Measurements from ENCODE around the gene COL23A1. TPM values are rescaled to one million over a fixed set of nuclear protein-coding genes. Genes with fewer than 3 reads are reported as not detected.

The COL23A1 gene
- total RNA-seq, 1 experiment from 2014 or later = 15.0 TPM

DNA sequence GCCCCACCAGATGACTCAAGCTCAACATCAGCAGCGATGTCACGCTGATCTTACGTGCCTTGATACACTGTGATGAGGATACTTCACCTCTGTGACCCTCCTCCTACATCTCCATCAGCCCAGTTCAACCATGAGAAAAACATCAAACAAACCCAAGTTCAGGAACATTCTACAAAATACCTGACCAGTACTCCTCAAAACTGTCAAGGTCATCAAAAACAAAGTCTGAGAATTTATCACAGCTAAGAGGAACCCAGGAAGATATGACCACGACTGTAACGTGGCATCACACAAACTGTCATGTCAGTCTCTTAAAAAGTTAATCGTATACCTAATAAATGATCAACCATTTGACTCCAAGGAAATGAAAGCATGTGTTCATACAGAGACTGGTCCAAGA, 90.8 kb downstream of the COL23A1 start:
- no peak for ATAC-seq
- ChIA-PET POLR2A (no interaction called here), CTCF (interaction anchor here (2.3 kb wide), 1 partner anchor 39 kb away, joined by 6 read pairs; no protein-coding TSS in a partner anchor)
- TF ChIP-seq FOXP1 (CRISPR knock-in tag; IDR thresholded peaks at IDR 0.05; ENCODE audit: borderline replicate concordance) (no peak), TP53 (CRISPR knock-in tag; IDR thresholded peaks at IDR 0.05) (no peak), TCF7 (CRISPR knock-in tag; IDR thresholded peaks at IDR 0.05; ENCODE audit: low read depth) (no peak), SMAD3 (CRISPR knock-in tag; IDR thresholded peaks at IDR 0.05; ENCODE audit: borderline replicate concordance) (no peak), ELF4 (CRISPR knock-in tag; IDR thresholded peaks at IDR 0.05; ENCODE audit: low read depth) (no peak), FOXJ3 (CRISPR knock-in tag; IDR thresholded peaks at IDR 0.05; ENCODE audit: borderline replicate concordance) (no peak), ZNF317 (CRISPR knock-in tag; IDR thresholded peaks at IDR 0.05; ENCODE audit: borderline replicate concordance, low read depth) (no peak), TEAD4 (CRISPR knock-in tag; IDR thresholded peaks at IDR 0.05) (no peak), CBFB (CRISPR knock-in tag; IDR thresholded peaks at IDR 0.05; ENCODE audit: low read depth) (no peak), JAZF1 (CRISPR knock-in tag; IDR thresholded peaks at IDR 0.05) (no peak), GTF2I (CRISPR knock-in tag; conservative IDR thresholded peaks at IDR 0.05) (no peak)
- TF ChIP-seq, protein P1, sequence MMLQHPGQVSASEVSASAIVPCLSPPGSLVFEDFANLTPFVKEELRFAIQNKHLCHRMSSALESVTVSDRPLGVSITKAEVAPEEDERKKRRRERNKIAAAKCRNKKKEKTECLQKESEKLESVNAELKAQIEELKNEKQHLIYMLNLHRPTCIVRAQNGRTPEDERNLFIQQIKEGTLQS (CRISPR knock-in tag; conservative IDR thresholded peaks at IDR 0.05) = no peak
- TF ChIP-seq, protein P2, sequence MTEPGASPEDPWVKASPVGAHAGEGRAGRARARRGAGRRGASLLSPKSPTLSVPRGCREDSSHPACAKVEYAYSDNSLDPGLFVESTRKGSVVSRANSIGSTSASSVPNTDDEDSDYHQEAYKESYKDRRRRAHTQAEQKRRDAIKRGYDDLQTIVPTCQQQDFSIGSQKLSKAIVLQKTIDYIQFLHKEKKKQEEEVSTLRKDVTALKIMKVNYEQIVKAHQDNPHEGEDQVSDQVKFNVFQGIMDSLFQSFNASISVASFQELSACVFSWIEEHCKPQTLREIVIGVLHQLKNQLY (CRISPR knock-in tag; IDR thresholded peaks at IDR 0.05) = no peak
- TF ChIP-seq, protein P3, sequence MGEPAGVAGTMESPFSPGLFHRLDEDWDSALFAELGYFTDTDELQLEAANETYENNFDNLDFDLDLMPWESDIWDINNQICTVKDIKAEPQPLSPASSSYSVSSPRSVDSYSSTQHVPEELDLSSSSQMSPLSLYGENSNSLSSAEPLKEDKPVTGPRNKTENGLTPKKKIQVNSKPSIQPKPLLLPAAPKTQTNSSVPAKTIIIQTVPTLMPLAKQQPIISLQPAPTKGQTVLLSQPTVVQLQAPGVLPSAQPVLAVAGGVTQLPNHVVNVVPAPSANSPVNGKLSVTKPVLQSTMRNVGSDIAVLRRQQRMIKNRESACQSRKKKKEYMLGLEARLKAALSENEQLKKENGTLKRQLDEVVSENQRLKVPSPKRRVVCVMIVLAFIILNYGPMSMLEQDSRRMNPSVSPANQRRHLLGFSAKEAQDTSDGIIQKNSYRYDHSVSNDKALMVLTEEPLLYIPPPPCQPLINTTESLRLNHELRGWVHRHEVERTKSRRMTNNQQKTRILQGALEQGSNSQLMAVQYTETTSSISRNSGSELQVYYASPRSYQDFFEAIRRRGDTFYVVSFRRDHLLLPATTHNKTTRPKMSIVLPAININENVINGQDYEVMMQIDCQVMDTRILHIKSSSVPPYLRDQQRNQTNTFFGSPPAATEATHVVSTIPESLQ (CRISPR knock-in tag; IDR thresholded peaks at IDR 0.05) = no peak
- TF ChIP-seq, protein P4, sequence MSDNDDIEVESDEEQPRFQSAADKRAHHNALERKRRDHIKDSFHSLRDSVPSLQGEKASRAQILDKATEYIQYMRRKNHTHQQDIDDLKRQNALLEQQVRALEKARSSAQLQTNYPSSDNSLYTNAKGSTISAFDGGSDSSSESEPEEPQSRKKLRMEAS (CRISPR knock-in tag; IDR thresholded peaks at IDR 0.05) = no peak
- TF ChIP-seq, protein P5, sequence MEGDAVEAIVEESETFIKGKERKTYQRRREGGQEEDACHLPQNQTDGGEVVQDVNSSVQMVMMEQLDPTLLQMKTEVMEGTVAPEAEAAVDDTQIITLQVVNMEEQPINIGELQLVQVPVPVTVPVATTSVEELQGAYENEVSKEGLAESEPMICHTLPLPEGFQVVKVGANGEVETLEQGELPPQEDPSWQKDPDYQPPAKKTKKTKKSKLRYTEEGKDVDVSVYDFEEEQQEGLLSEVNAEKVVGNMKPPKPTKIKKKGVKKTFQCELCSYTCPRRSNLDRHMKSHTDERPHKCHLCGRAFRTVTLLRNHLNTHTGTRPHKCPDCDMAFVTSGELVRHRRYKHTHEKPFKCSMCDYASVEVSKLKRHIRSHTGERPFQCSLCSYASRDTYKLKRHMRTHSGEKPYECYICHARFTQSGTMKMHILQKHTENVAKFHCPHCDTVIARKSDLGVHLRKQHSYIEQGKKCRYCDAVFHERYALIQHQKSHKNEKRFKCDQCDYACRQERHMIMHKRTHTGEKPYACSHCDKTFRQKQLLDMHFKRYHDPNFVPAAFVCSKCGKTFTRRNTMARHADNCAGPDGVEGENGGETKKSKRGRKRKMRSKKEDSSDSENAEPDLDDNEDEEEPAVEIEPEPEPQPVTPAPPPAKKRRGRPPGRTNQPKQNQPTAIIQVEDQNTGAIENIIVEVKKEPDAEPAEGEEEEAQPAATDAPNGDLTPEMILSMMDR (IDR thresholded peaks at IDR 0.05) = no peak
- Mint-ChIP-seq H3K27ac (no peak overlapping the region), H3K4me1 (no peaks in the 10 kb centered on the region), H3K36me3 (no peaks in the 10 kb centered on the region), H3K27me3 (ENCODE audit: low read depth) (no peaks in the 10 kb centered on the region), H3K4me3 (no peak overlapping the region), H3K9me3 (peaks cover 8% of the 10 kb centered on the region)
- DNase-seq (ENCODE audit: low spot score) = no peak

DNA sequence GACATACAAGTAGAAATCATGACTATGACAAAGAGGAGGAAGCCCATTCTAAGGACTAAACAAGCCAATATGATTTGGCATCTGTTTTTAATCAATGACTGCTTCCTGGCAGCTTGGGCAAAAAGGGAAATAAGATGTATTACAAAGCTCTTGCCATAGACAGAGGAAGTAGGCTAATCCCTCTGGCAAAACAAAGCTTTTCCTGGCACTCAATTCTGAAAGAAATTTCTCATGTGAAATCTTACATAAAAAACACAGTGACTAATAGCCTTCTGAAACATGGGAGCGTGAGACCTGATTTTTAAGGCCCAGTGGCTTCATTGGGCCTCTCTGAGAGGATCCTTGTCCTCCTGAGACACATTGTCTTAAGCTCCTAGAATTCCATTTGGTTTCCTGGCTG, 93.6 kb downstream of the COL23A1 start:
- Mint-ChIP-seq H3K27ac (no peak overlapping the region), H3K36me3 (no peaks in the 10 kb centered on the region), H3K4me3 (no peak overlapping the region), H3K9me3 (peaks cover 11% of the 10 kb centered on the region), H3K4me1 (no peaks in the 10 kb centered on the region), H3K27me3 (ENCODE audit: low read depth) (no peaks in the 10 kb centered on the region)
- POLR2A ChIA-PET = no interaction called here
- CTCF ChIA-PET = interaction anchor here (1.0 to 2.1 kb wide), 5 partner anchors 9 to 216 kb away, joined by 3 to 10 read pairs (median 3); no protein-coding TSS in a partner anchor
- ATAC-seq (no peak), DNase-seq (ENCODE audit: low spot score) (no peak)
- TF ChIP-seq SP1 (CRISPR knock-in tag; conservative IDR thresholded peaks at IDR 0.05) (no peak), NFATC4 (CRISPR knock-in tag; IDR thresholded peaks at IDR 0.05) (no peak), EMX1 (CRISPR knock-in tag; IDR thresholded peaks at IDR 0.05) (no peak), FOXK1 (CRISPR knock-in tag; IDR thresholded peaks at IDR 0.05) (no peak)
- TF ChIP-seq, protein P6, sequence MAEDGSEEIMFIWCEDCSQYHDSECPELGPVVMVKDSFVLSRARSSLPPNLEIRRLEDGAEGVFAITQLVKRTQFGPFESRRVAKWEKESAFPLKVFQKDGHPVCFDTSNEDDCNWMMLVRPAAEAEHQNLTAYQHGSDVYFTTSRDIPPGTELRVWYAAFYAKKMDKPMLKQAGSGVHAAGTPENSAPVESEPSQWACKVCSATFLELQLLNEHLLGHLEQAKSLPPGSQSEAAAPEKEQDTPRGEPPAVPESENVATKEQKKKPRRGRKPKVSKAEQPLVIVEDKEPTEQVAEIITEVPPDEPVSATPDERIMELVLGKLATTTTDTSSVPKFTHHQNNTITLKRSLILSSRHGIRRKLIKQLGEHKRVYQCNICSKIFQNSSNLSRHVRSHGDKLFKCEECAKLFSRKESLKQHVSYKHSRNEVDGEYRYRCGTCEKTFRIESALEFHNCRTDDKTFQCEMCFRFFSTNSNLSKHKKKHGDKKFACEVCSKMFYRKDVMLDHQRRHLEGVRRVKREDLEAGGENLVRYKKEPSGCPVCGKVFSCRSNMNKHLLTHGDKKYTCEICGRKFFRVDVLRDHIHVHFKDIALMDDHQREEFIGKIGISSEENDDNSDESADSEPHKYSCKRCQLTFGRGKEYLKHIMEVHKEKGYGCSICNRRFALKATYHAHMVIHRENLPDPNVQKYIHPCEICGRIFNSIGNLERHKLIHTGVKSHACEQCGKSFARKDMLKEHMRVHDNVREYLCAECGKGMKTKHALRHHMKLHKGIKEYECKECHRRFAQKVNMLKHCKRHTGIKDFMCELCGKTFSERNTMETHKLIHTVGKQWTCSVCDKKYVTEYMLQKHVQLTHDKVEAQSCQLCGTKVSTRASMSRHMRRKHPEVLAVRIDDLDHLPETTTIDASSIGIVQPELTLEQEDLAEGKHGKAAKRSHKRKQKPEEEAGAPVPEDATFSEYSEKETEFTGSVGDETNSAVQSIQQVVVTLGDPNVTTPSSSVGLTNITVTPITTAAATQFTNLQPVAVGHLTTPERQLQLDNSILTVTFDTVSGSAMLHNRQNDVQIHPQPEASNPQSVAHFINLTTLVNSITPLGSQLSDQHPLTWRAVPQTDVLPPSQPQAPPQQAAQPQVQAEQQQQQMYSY (CRISPR knock-in tag; IDR thresholded peaks at IDR 0.05) = no peak
- TF ChIP-seq, protein P3 (CRISPR knock-in tag; IDR thresholded peaks at IDR 0.05) = no peak
- TF ChIP-seq, protein P7, sequence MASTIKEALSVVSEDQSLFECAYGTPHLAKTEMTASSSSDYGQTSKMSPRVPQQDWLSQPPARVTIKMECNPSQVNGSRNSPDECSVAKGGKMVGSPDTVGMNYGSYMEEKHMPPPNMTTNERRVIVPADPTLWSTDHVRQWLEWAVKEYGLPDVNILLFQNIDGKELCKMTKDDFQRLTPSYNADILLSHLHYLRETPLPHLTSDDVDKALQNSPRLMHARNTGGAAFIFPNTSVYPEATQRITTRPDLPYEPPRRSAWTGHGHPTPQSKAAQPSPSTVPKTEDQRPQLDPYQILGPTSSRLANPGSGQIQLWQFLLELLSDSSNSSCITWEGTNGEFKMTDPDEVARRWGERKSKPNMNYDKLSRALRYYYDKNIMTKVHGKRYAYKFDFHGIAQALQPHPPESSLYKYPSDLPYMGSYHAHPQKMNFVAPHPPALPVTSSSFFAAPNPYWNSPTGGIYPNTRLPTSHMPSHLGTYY (CRISPR knock-in tag; IDR thresholded peaks at IDR 0.05) = no peak
- TF ChIP-seq, protein P8, sequence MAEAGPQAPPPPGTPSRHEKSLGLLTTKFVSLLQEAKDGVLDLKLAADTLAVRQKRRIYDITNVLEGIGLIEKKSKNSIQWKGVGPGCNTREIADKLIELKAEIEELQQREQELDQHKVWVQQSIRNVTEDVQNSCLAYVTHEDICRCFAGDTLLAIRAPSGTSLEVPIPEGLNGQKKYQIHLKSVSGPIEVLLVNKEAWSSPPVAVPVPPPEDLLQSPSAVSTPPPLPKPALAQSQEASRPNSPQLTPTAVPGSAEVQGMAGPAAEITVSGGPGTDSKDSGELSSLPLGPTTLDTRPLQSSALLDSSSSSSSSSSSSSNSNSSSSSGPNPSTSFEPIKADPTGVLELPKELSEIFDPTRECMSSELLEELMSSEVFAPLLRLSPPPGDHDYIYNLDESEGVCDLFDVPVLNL (CRISPR knock-in tag; IDR thresholded peaks at IDR 0.05; ENCODE audit: borderline replicate concordance, low read depth) = no peak
